Hepatocyte (in vitro differentiated cells): ENCODE measurements around the gene MFAP3. TPM values are rescaled to one million over a fixed set of nuclear protein-coding genes. Genes with fewer than 3 reads are reported as not detected.

Experiments
- DNase-seq: peaks from one replicate; pipeline ENCODE4 v3.0.0-alpha.2; 2016; ENCODE audit warnings: low spot score
- H2AFZ ChIP-seq: fragments of 200-600 bp; sonication (generic); 2 replicates; pipeline ENCODE4 v1.6.0; 2016; ENCODE audit warnings: antibody characterized with exemption, mild to moderate bottlenecking
- H3K27ac ChIP-seq: fragments of 200-600 bp; sonication (generic); 2 replicates; pipeline ENCODE4 v1.5.1; 2016; ENCODE audit warnings: mild to moderate bottlenecking
- H3K27me3 ChIP-seq: fragments of 200-600 bp; sonication (generic); 2 replicates; pipeline ENCODE4 v1.6.1; 2016
- H3K36me3 ChIP-seq: fragments of 200-600 bp; sonication (generic); replicated peaks from 2 replicates; pipeline ENCODE4 v1.5.1; 2016; ENCODE audit warnings: low read depth; ENCODE audit not compliant: insufficient read depth
- H3K4me1 ChIP-seq: fragments of 200-600 bp; sonication (generic); 2 replicates; pipeline ENCODE4 v1.5.1; 2016; ENCODE audit warnings: mild to moderate bottlenecking, moderate library complexity; ENCODE audit not compliant: insufficient read depth
- H3K4me2 ChIP-seq: fragments of 200-600 bp; sonication (generic); 2 replicates; pipeline ENCODE4 v1.6.0; 2016
- H3K4me3 ChIP-seq: fragments of 200-600 bp; sonication (generic); 2 replicates; pipeline ENCODE4 v1.5.1; 2016; ENCODE audit warnings: mild to moderate bottlenecking
- H3K79me2 ChIP-seq: fragments of 200-600 bp; sonication (generic); 2 replicates; pipeline ENCODE4 v1.6.0; 2017; ENCODE audit warnings: mild to moderate bottlenecking
- H3K9me2 ChIP-seq: fragments of 200-600 bp; sonication (generic); replicated peaks from 2 replicates; pipeline ENCODE4 v1.6.0; 2017; ENCODE audit warnings: mild to moderate bottlenecking; ENCODE audit not compliant: insufficient read depth
- H3K9me3 ChIP-seq: fragments of 200-600 bp; sonication (generic); 2 replicates; pipeline ENCODE4 v1.5.1; 2016; ENCODE audit warnings: low read depth, mild to moderate bottlenecking
- H4K20me1 ChIP-seq: fragments of 200-600 bp; sonication (generic); 2 replicates; pipeline ENCODE4 v1.6.0; 2016; ENCODE audit warnings: mild to moderate bottlenecking; ENCODE audit not compliant: insufficient read depth, poor library complexity, severe bottlenecking
- EZH2 ChIP-seq: fragments of 200-600 bp; sonication (generic); IDR thresholded peaks from 2 replicates; pipeline ENCODE4 v1.6.1; 2016; ENCODE audit warnings: antibody characterized with exemption, mild to moderate bottlenecking, borderline replicate concordance
- EZH2phosphoT487 ChIP-seq: fragments of 200-600 bp; sonication (generic); IDR thresholded peaks from one replicate; pipeline ENCODE4 v1.6.1; 2018; ENCODE audit warnings: antibody characterized with exemption, mild to moderate bottlenecking, low read depth, moderate library complexity; ENCODE audit not compliant: unreplicated experiment, severe bottlenecking
- WGBS: methylation state at CpG from one replicate; pipeline ENCODE4 v1.1.6; 2016; ENCODE audit warnings: low lambda C conversion rate; ENCODE audit errors: missing lambda C conversion rate; 5-methylcytosine and 5-hydroxymethylcytosine counted together
- polyA plus RNA-seq: library from polyadenylated mRNA; unstranded; fragments of >200 nt; fragmentation: Nextera tagmentation; extraction: Ambion mirVana; gene quantifications from 2 replicates; pipeline ENCODE4 v1.2.1, GENCODE V29; 2016
- total RNA-seq: library from RNA; depleted of rRNA; stranded (reverse); fragments of >200 nt; gene quantifications from 2 replicates; pipeline ENCODE4 v1.2.3, GENCODE V29; 2014
- TF ChIP-seq, protein P1 (sequence below): fragments of 200-600 bp; sonication (generic); IDR thresholded peaks from 2 replicates; pipeline ENCODE4 v1.5.1; 2016; ENCODE audit warnings: antibody characterized with exemption, mild to moderate bottlenecking; ENCODE audit not compliant: poor library complexity

MFAP3 gene
- total RNA-seq = 65.4 and 82.2 TPM in 2 replicates
- polyA plus RNA-seq = 12.3 and 14.4 TPM in 2 replicates

DNA sequence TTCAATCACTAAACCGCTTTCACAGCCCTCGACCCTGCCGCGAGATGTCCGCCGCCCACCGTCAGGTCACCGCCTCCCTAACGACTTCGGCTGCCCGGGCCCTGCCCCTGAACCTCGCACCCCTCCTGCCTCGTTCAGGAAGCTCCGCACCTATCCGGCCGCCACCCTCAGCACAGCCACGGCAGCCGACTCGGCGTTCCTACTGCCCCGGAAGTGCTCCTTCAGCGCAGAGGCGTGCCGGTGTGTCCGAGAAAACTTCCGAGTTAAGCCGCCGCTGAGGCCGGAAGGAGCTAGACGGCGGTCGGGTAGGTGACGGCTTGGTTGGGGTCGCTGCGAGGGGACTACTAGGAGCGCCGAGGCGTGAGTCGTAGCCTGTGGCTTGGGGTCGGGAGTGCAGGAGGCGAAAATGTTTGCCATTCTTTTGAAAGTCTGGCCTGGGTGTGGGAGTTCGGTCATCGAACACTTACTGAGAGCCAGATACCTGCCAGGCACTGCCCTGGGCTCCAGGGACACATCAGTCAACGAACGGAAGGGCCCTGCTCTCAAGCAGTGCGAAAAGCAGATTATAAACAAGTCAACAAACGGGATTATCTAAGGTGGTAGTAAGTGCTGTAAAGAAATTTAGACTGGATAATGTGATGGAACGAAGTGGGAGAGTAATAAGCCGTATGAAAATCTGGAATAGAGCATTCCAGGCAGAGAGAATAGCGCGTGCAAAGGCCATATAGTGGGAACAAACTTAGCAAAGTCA lies at the start of gene MFAP3, which contains the start of gene FAM114A2:
Gene MFAP3, plus strand, starts transcription at position 261 of the 751 bp plus-strand sequence. CDS start 10,756 bp downstream, outside the sequence.
Gene FAM114A2, minus strand, starts transcription at position 204 of the 751 bp plus-strand sequence. CDS start 3,957 bp downstream, outside the sequence.
- H3K79me2 ChIP-seq = peaks cover 61% of the 10 kb centered on the region
- peak; percentile 94 for DNase-seq

GRCh38 chr5:153991168-153991567 lies 47.6 kb upstream of the MFAP3 start:
- H2AFZ ChIP-seq = no peak overlapping the region
- TF ChIP-seq, protein P1, sequence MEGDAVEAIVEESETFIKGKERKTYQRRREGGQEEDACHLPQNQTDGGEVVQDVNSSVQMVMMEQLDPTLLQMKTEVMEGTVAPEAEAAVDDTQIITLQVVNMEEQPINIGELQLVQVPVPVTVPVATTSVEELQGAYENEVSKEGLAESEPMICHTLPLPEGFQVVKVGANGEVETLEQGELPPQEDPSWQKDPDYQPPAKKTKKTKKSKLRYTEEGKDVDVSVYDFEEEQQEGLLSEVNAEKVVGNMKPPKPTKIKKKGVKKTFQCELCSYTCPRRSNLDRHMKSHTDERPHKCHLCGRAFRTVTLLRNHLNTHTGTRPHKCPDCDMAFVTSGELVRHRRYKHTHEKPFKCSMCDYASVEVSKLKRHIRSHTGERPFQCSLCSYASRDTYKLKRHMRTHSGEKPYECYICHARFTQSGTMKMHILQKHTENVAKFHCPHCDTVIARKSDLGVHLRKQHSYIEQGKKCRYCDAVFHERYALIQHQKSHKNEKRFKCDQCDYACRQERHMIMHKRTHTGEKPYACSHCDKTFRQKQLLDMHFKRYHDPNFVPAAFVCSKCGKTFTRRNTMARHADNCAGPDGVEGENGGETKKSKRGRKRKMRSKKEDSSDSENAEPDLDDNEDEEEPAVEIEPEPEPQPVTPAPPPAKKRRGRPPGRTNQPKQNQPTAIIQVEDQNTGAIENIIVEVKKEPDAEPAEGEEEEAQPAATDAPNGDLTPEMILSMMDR = no peak
- TF ChIP-seq EZH2phosphoT487 (no peak), EZH2 (no peak)

More for the DNA sequence above, at the start of gene MFAP3, which contains the start of gene FAM114A2:
- WGBS = 1% methylated on average over 51 of the region's 51 CpGs
- TF ChIP-seq EZH2 (no peak), EZH2phosphoT487 (no peak)
- TF ChIP-seq, protein P1 = no peak
- H2AFZ ChIP-seq = peak within 1 kb of the TSS; percentile 91
- no peaks in the 10 kb centered on the region for H3K9me3 ChIP-seq
- H3K27me3 ChIP-seq = no peaks in the 10 kb centered on the region
- peaks cover 14% of the 10 kb centered on the region for H3K4me1 ChIP-seq
- H3K9me2 ChIP-seq = no peaks in the 10 kb centered on the region
- peak within 1 kb of the TSS; percentile 89 for H3K27ac ChIP-seq
- H4K20me1 ChIP-seq = no peaks in the 10 kb centered on the region
- peak within 1 kb of the TSS; percentile 89 for H3K4me2 ChIP-seq
- no peaks in the 10 kb centered on the region for H3K36me3 ChIP-seq
- peak within 1 kb of the TSS; percentile 94 for H3K4me3 ChIP-seq

DNA sequence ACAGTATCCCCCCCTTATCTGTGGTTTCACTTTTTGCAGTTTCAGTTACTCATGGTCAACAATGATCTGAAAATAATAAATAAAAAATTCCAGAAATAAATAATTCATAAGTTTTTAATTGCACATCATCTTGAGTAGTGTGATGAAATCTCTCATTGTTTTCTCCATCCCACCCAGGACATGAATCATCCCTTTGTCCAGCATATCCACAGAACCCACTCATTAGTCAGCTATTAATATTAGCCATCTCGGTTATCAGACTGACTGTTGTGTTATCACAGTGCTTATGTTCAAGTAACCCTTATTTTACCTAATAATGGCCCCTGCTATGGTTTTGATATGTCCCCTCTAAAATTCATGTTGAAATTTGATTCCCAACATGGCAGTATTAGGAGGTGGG lies 40.8 kb upstream of the MFAP3 start:
- no peaks in the 10 kb centered on the region for H3K27me3 ChIP-seq
- no peak for DNase-seq
- WGBS = 100% methylated on average over 1 of the region's 1 CpG
- H3K9me3 ChIP-seq = no peaks in the 10 kb centered on the region
- TF ChIP-seq EZH2 = no peak
- no peak for TF ChIP-seq EZH2phosphoT487
- TF ChIP-seq, protein P1 = no peak
- no peaks in the 10 kb centered on the region for H3K4me1 ChIP-seq
- no peak overlapping the region for H3K27ac ChIP-seq
- H3K9me2 ChIP-seq = no peaks in the 10 kb centered on the region
- H3K4me2 ChIP-seq = no peak overlapping the region
- H3K36me3 ChIP-seq = no peaks in the 10 kb centered on the region
- H2AFZ ChIP-seq = no peak overlapping the region
- H3K79me2 ChIP-seq = no peaks in the 10 kb centered on the region
- H3K4me3 ChIP-seq = no peak overlapping the region
- H4K20me1 ChIP-seq = no peaks in the 10 kb centered on the region

More at GRCh38 chr5:153991168-153991567, 47.6 kb upstream of the MFAP3 start:
- Histone ChIP-seq H3K4me1 (no peaks in the 10 kb centered on the region), H3K36me3 (no peaks in the 10 kb centered on the region), H3K79me2 (no peaks in the 10 kb centered on the region), H3K27me3 (no peaks in the 10 kb centered on the region), H3K27ac (no peak overlapping the region), H3K4me3 (no peak overlapping the region), H3K4me2 (no peak overlapping the region), H3K9me3 (no peaks in the 10 kb centered on the region), H3K9me2 (no peaks in the 10 kb centered on the region), H4K20me1 (no peaks in the 10 kb centered on the region)
- DNase-seq = no peak
